Suppressor macrophage (primary cell): ENCODE data around the gene DCLK1.

Experiments
- DNase-seq, 4 experiments: peaks; one replicate each; pipeline ENCODE4 v3.0.0-alpha.2; 2020 to 2022

DCLK1 gene

GRCh38 chr13:35936246-35936978, 194.8 kb downstream of the DCLK1 start:
- no peak for DNase-seq

DNA sequence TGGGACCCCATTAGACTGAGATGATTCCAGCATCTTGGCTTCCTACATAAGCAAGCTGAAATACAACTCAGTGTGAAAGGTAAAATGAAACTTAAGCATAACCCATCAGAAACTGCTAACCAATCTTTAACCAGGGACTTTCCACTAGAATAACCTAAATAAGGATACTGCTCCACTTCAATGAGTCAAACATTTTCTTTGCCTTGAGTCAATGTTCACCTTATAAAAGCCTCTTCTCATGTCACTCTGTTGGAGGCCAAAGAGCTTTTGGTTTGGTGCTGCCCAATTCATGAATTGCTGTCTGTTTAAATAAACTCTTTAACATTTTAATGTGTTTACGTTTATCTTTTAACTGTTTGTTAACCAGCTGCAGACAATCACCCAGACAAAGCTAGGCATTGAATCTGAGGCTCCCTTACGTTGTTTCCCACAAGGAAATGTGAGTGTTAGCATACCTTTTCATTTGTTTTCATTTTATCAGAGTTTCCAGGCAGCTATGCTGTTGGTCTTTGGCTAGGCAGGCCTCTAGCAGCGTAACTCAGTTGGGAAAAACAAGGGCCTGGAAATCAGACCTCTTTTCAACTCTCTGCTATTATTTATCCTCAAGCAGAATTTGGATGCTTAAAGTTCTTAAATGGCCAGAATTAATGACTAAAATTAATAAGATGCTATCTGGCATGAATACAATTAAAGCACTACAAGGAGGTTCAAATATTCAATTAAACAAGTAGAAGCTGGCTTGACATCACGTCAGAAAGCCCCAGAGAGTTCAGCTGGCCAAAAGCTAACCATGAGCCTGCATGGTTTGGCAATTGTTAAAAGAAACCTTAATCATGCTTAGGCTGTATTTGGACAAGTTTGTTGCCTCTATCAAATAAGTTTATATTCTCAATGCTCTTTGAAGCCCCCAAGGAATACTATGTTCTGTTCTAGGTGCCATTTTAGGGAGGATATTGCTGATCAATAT, 200.2 kb downstream of the DCLK1 start:
- no peak for DNase-seq

GRCh38 chr13:35927567-35928021, 203.6 kb downstream of the DCLK1 start:
- DNase-seq, result peak in 3 of 4 experiments; percentile 2 to 38 (median 4)

DNA sequence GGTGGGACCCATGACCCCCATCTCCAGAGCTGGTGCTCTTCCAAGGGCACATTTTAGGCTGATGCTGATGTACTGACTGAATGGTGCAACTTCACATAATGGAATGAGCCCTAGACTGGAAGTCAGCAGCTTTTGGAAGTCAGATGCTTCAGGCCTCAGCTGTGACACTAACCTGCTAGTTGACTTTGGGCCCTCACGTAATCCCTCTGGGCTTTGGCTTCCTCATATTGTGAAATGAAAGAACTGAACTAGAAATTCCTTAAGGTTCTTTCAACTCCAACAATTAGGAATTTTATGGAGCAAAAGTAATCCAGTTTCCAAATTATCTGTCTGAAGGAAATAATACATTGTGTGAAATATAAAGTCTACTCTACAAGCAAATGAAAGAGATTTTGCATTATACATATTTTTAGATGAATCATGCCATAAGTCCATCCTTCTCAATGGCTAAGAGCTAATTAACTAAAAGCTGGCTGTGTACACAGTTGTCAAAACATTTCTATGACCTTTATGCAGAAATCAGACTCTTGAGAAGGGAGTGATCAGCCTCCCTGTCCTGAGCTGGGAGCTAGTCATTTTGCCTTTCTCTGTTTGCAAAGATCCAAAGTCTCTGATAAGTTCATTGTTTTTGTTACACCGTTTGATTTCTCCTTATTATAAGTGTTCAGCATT, 204.2 kb downstream of the DCLK1 start:
- no peak for DNase-seq

- no peak for DNase-seq
Measured at GRCh38 chr13:35925669-35926068, 205.5 kb downstream of the DCLK1 start.

DNA sequence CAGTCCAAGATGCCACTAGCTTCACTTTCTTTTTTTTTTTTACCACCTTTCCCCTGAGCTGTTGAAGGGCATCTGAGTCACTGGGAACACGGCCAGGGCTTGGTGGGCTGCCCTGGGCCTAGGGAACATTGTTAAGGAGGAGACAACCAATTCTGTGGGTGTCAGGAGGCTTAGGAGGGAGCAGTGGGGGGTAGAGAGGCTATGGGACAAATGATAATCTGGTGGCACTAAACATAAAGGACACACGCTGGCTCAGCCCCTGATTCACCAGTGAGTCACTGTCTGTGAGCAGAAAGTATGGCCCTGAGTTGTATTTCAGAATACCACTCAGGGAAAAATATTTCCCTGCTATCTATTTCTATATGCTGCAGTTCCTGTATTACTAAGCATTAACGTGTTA, 207.8 kb downstream of the DCLK1 start:
- DNase-seq, result no peak

GRCh38 chr13:35920816-35921215, 210.4 kb downstream of the DCLK1 start:
- DNase-seq, result no peak

DNA sequence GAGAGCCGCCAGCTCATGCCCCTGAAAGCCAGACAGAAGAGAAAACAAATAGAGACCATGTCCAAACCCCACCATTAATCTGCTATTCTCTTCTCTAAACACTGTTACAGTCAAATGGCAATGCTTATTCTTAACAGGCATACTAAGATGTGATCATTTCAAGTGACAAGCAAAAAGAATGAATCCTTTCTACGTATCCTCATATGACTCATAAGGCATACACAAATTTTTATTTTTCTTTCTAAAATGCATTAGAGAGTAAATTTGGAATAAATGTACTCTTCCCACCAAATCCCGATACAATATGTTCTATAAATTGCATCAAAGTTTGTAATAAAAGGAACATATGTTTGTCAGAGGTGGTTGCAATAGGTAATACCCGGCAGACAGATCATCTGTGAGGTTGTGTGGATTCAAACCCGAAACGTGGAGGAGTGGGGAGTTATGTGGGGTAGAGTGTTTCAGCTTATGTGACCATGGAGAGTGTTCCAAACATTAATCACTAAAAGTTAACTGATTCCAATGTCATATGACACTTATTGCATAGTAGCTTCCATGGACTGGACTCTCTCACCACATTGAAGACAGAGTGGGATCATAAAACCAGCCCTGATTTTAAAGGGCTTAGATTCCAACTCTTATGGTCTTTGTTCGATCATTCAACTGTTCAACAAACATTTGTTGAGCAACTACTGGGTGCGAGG, 213.1 kb downstream of the DCLK1 start:
- DNase-seq, result no peak

DNA sequence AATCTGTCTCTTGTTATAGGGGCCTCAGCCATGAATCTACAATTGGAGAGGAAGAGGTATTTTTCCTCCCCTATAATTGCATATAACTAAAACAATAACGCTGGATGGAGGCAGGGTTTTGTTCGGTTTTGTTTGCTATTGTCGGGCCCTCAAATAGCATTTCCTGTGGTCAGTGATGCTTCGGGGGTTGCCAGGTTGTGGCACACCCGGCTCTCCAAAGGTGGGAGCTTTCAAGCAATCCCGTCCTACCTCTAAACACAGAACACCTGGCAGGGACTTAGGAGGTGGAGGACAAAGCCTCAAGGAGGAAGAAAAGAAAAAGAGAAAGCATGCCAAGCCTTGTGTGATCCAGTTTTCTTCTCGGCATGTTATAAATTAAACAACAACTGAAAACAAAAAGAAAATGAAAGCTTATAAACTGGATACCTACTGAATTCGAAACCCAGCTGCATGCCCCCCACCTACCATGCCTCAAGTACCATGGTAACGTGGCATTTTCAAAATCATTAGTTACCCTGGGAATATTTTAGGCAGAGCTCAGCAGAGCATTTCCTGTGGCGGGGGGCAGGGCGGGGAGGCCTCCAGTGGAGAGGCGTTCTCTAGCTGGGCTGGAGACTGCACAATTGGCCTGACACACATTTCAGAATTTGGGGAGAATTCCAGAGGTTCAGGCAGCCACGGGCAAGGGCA, 213.8 kb downstream of the DCLK1 start:
- no peak for DNase-seq

- no peak for DNase-seq
Measured at GRCh38 chr13:35916146-35916545, 215.0 kb downstream of the DCLK1 start.

DNA sequence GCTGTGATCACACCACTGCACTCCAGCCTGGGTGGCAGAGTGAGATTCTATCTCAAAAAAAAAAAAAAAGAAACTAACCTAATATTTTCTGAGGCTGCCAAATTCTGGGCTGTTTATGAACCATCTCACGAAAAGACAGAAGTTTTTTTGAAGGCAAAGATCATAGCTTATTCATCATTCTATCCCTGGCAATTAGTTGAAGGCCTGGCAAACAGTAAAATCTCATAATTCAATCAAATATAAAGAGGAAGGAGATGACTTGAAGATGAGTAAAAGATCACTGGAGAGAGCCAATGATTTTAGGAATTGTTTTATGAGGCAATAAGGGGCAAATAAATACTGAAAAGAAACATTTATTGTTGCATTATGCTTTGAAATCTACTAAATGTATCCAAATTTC, 216.5 kb downstream of the DCLK1 start:
- no peak for DNase-seq

DNA sequence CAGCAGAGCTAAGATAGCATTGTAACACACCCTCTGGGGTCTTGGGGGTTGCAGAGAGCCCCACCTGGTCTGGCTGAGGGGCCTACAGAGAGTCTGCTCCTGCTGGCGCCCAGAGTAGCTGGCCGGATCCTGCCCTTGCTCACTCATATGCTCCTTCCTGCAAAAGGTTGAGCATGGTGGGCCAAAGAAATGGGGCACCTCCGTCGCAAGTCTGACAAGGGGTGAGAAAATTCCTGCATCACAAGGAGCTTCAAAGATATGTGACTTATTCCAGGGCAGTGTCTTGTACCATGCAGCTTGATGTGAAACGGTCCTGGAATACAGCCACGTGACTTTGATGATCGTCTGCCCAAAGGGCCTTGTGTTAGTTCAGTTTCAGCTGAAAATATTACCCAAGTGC, 218.3 kb downstream of the DCLK1 start:
- DNase-seq, result no peak

- DNase-seq, result no peak
Measured at GRCh38 chr13:35909837-35910540, 221.2 kb downstream of the DCLK1 start.

DNA sequence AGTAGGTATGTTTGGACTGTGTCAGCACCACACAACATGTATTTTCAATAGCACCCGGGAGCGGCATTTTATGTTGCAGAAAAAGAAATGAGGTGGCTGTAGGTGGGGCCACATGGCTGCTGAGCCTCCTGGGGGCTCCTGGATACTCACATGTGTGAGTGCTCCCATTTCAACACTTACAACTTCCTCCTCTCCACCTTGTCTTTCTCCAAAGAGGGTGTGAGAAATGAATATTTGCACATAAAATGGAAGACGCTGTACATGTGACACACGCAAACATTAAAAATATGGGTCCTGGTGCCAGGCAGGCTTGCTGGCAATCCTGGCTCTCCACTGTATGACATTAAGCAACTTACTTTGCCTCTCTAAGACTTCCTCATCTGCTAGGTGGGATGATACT, 222.1 kb downstream of the DCLK1 start:
- DNase-seq, result no peak

GRCh38 chr13:35908226-35908625, 223.0 kb downstream of the DCLK1 start:
- DNase-seq, result no peak

- DNase-seq, result no peak
Measured at GRCh38 chr13:35906636-35907035, 224.5 kb downstream of the DCLK1 start.

DNA sequence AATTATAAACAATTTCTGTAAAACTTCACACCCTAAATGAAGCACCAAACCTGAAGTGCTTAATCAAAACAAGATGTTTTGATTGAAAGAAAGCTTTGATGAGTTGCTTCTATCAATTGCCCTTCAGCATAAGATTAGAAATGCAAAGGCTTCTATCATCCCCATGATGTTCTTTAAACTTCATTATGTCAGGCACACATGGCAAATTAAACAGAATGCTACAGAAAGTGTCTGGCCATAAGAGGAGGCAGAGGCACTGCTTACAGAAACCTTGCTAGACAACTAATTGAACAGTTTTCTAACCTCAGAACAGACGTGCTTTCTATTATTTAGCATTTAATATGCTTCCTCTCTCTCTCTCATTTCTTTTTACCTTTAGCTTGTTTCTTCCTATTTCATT, 228.1 kb downstream of the DCLK1 start:
- DNase-seq, result no peak

- no peak for DNase-seq
Measured at GRCh38 chr13:35898041-35898440, 233.1 kb downstream of the DCLK1 start.

DNA sequence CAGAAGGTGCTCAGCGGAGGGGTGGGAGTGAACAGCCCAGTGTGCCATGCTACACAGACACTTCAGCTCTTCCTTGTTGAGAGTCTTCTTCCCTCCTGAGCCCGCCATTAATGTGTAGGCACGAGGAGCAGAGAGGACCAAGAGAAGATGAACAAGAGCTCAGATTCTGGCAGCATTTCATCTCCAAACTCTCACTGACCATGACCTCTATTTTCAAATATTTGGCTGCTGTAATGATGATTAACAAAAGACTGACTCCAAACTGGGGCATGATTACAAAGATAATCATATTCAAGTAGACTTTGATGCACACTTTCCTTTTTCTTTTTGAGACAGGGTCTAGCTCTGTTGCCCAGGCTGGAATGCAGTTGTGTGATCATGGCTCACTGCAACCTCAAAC, 236.5 kb downstream of the DCLK1 start:
- no peak for DNase-seq

- no peak for DNase-seq
Measured at GRCh38 chr13:35892837-35893814, 238.1 kb downstream of the DCLK1 start.
